SH-SY5Y (cell line): ENCODE data around the gene BTBD9.

Experiments
- GATA2 ChIP-seq: IDR thresholded peaks from 2 replicates; pipeline ENCODE4 v1.6.1; 2011; ENCODE audit warnings: mild to moderate bottlenecking, low read depth, low read length
- GATA3 ChIP-seq: IDR thresholded peaks from 2 replicates; pipeline ENCODE4 v1.6.1; 2011; ENCODE audit warnings: low read depth, mild to moderate bottlenecking, low read length, moderate library complexity

The BTBD9 gene

DNA sequence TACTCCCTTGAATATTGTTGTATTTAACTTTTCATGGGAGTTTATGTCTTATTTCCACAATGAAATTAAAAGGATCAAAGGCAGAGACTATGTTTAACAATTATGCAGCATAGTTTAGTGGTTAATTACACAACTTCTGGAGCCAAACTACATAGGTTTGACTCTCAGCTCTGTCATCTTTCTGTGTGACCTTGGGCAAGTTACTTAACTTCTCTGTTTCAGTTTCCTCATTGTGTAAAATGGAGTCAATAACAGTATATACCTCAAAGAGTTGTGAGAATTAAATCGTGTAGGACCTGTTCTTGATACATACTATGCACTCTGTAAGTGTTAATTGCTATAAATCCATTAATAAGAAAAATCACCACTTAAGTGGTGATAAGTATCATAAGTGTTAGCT is 48.3 kb downstream of the BTBD9 start:
- TF ChIP-seq GATA2 (no peak), GATA3 (no peak)

DNA sequence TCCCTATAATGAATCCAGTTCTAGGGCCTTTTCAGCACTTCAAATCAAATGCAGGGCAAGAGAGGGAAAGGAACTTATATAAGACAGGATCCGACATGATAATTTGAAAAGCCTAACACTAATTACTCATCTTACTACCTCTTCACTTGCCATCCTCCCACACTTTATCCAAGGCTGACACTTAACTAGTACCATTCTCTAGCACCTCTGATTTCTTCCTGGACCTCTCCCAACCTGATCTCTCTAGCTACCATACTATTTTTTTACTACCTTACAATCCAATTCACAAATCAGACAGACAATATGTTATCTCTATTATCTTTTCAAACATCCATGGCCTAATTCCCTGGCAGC is 50.4 kb downstream of the BTBD9 start:
- no peak for TF ChIP-seq GATA3
- no peak for TF ChIP-seq GATA2

- TF ChIP-seq GATA2: no peak
- no peak for TF ChIP-seq GATA3
These were observed 50.9 kb downstream of the BTBD9 start for GRCh38 chr6:38588631-38589366.

GRCh38 chr6:38587766-38588362 is 51.9 kb downstream of the BTBD9 start:
- TF ChIP-seq GATA2 (no peak), GATA3 (no peak)

- TF ChIP-seq GATA3: no peak
- no peak for TF ChIP-seq GATA2
These were observed 52.7 kb downstream of the BTBD9 start for GRCh38 chr6:38586992-38587391.

DNA sequence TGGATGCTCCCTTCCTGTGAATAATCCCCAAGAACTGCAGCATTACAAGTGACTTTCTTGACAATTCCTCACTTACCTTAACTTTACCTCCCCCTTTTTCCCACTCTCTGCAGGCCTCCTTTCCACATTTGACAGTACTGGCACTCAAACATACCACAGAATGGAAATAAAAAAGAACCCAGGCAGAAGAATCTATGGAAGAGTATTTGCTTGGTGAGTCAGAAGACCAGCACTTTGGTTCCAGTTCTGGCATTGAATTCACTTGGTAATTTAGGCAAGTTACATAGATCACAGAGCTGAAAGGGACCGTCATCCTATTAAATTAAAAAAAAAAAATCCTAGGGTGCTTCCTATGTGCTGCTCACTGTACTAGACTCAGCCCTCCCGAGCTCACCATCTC is 55.0 kb downstream of the BTBD9 start:
- no peak for TF ChIP-seq GATA2
- no peak for TF ChIP-seq GATA3

GRCh38 chr6:38583523-38583922 is 56.2 kb downstream of the BTBD9 start:
- no peak for TF ChIP-seq GATA3
- TF ChIP-seq GATA2: no peak

GRCh38 chr6:38580030-38580429 is 59.7 kb downstream of the BTBD9 start:
- no peak for TF ChIP-seq GATA2
- TF ChIP-seq GATA3: no peak

DNA sequence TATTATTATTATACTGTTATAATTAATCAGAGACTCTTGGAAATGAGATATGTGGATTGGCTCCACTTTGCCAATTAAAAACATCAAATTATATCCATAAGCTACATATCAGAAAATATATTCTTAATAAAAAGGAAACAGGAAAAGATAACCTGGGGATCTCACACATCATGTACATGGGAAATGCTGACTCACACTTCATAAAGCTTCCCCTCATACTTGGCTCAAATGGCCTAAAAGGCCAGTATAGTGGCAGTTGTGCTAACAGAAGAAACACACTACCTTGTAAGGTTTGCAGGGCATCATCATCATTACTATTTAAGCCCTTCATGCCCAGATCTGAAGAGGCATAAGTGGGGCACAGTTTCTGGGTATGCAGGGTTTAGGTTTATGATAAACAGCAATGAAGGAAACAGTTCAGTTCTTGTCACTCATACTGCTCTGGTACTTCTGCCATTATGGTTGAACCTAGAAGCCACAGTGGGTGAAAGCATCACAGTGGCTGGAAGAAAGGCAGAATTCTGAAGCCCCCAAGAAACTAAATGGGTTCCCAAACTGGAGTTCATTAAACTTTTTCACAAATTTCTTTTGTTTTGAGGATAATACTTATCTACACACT is 60.6 kb downstream of the BTBD9 start:
- TF ChIP-seq GATA2: no peak
- TF ChIP-seq GATA3: no peak

DNA sequence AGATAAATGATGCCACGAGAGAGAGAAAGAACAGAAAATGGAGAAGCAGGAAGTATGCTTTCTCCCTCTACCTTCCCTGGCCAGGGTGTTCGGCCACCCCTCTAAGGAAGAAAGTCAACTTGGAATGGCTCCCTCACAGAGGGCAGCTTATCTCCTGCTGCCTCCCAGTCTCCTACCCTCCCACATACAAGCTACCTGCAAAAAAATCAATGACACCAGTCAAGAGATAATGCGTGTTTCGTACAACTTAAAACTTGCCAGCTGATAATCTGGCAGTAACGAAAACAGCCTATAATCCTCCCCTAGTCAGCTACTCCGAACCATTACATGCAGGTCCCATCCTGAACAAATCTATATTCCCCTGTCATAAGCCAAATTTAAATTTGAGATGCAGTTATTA is 61.7 kb downstream of the BTBD9 start:
- TF ChIP-seq GATA2: no peak
- no peak for TF ChIP-seq GATA3

DNA sequence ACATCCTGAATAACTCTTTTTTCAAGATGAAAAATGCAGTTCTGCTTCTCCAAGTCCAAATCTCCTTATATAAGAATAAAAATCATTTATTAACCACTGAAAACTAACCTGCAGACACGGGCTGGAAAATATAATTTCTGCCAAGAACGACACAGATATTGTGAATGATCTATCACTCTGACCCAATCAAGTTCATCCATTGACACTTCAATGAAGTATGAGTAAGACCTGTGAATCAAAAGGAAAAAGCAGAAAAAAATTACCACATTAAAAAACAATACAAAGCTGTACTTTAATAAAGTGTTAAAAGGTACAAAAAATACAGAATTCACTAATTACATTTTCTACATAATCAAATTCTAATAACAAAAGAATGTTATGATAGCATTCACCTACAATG is 62.2 kb downstream of the BTBD9 start:
- TF ChIP-seq GATA3: no peak
- no peak for TF ChIP-seq GATA2

DNA sequence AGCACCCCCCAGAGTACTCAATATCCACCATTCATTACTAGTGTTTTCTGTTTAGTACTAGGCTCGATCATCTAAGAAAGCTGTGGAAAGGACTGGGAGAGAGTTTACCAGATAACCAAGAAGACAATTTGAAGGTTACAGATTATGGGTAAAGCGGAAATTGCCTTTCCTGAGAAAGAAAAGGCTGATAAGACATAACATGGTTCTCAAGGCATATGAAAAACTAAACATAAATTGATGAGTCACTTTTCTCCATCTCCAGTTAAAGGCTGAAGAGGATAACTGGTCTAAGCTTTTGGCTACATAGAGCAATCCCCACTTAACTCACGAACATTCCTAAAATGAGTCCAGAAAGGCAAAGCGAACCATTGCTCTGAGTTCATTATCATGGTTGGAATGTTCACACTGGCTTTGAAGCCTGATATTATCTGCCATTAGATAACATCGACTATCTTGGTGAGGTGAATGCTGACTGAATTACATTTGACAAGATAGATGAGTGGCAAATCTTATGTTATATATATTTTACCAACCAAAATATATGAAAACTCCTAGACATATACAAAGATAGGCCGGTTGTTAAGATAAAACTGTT is 65.8 kb downstream of the BTBD9 start:
- TF ChIP-seq GATA2: no peak
- TF ChIP-seq GATA3: no peak

- TF ChIP-seq GATA2 (no peak), GATA3 (no peak)
These were observed 67.4 kb downstream of the BTBD9 start for GRCh38 chr6:38572186-38572813.

DNA sequence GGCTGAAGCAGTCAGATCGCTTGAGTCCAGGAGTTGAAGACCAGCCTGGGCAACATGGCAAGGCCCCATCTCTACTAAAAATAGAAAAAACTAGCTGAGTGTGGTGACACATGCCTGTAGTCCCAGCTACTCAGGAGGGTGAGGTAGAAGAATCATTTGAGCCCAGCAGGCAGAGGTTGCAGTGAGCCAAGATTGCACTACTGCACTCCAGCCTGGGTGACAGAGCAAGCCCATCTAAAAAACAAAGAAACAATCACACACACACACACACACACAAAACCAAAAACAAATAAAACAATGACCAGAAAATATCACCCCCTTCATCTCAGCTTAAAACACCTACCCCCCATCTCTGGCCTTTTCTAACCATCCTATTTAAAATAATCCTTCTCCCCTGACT is 68.0 kb downstream of the BTBD9 start:
- TF ChIP-seq GATA3 (no peak), GATA2 (no peak)

DNA sequence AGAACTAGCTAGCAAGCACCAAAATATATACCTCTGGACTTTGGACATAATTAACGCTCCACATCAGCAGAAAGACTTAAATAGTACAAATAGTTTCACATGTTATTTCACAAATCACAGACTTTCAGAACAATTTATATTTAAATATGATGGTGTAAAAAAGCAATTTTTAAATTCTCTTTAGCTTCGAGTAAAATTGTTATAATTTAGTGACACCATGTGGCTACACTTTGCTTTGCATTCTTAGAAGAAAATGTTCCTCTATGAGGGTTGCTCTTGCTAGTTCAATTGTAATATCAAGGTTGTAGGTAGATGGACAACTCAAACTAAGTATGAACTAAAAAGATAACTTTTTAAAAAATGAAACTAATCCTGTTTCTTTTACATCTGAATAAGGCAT is 69.0 kb downstream of the BTBD9 start:
- TF ChIP-seq GATA2: no peak
- no peak for TF ChIP-seq GATA3
